H9 (cell line): ENCODE data around the gene PPP1R14B. TPM values are rescaled to one million over a fixed set of nuclear protein-coding genes. Genes with fewer than 3 reads are reported as not detected.

ENCODE experiments used
- DNase-seq: peaks from one replicate; pipeline ENCODE4 v3.0.0-alpha.2; 2017
- H2AFZ ChIP-seq: one replicate; pipeline ENCODE4 v1.6.1; 2013; ENCODE audit warnings: mild to moderate bottlenecking, low read length, control low read depth, moderate library complexity
- H2AK5ac ChIP-seq: 2 replicates; pipeline ENCODE4 v1.6.1; 2013; ENCODE audit warnings: low read length, control low read depth, mixed read lengths; ENCODE audit not compliant: insufficient read length
- H2BK120ac ChIP-seq: one replicate; pipeline ENCODE4 v1.6.1; 2013; ENCODE audit warnings: low read depth, mild to moderate bottlenecking, low read length, control low read depth, inconsistent platforms; ENCODE audit not compliant: poor library complexity, severe bottlenecking
- H2BK12ac ChIP-seq: 2 replicates; pipeline ENCODE4 v1.6.1; 2013; ENCODE audit warnings: low read length, control low read depth, mixed read lengths, low read depth; ENCODE audit not compliant: insufficient read length
- H2BK15ac ChIP-seq: 2 replicates; pipeline ENCODE4 v1.6.1; 2013; ENCODE audit warnings: low read depth, low read length, control low read depth
- H2BK20ac ChIP-seq: one replicate; pipeline ENCODE4 v1.6.1; 2013; ENCODE audit warnings: low read depth, mild to moderate bottlenecking, low read length, control low read depth, inconsistent platforms; ENCODE audit not compliant: poor library complexity, severe bottlenecking
- H2BK5ac ChIP-seq: 2 replicates; pipeline ENCODE4 v1.6.1; 2013; ENCODE audit warnings: low read length, control low read depth, mixed read lengths; ENCODE audit not compliant: insufficient read length
- H3K14ac ChIP-seq: 2 replicates; pipeline ENCODE4 v1.6.1; 2013; ENCODE audit warnings: low read length, control low read depth; ENCODE audit not compliant: insufficient read depth
- H3K18ac ChIP-seq: 2 replicates; pipeline ENCODE4 v1.6.1; 2013; ENCODE audit warnings: low read depth, mild to moderate bottlenecking, mixed read lengths, low read length, control low read depth; ENCODE audit not compliant: insufficient read length
- H3K23ac ChIP-seq: 2 replicates; pipeline ENCODE4 v1.6.1; 2013; ENCODE audit warnings: low read length, control low read depth, mixed read lengths, low read depth; ENCODE audit not compliant: insufficient read length
- H3K23me2 ChIP-seq: 2 replicates; pipeline ENCODE4 v1.6.1; 2013; ENCODE audit warnings: low read depth, mild to moderate bottlenecking, mixed read lengths, low read length, control low read depth; ENCODE audit not compliant: insufficient read length, poor library complexity, severe bottlenecking
- H3K27ac ChIP-seq: 2 replicates; pipeline ENCODE4 v1.5.1; 2013; ENCODE audit warnings: low read length, control low read depth, mixed read lengths, low read depth; ENCODE audit not compliant: insufficient read length
- H3K27me3 ChIP-seq: 2 replicates; pipeline ENCODE4 v1.6.1; 2013; ENCODE audit warnings: low read length, control low read depth, inconsistent platforms; ENCODE audit not compliant: insufficient read depth
- H3K4ac ChIP-seq: 2 replicates; pipeline ENCODE4 v1.6.1; 2013; ENCODE audit warnings: low read depth, mild to moderate bottlenecking, control low read depth, inconsistent platforms, low read length, moderate library complexity
- H3K4me1 ChIP-seq: 2 replicates; pipeline ENCODE4 v1.6.1; 2013; ENCODE audit warnings: low read length, control low read depth, inconsistent platforms; ENCODE audit not compliant: insufficient read depth
- H3K4me2 ChIP-seq: 2 replicates; pipeline ENCODE4 v1.6.1; 2013; ENCODE audit warnings: low read length, control low read depth, mixed read lengths; ENCODE audit not compliant: insufficient read length, insufficient read depth
- H3K56ac ChIP-seq: 2 replicates; pipeline ENCODE4 v1.6.1; 2013; ENCODE audit warnings: low read depth, mild to moderate bottlenecking, mixed read lengths, low read length, control low read depth; ENCODE audit not compliant: insufficient read length
- H3K79me1 ChIP-seq: 2 replicates; pipeline ENCODE4 v1.6.1; 2013; ENCODE audit warnings: low read depth, mild to moderate bottlenecking, moderate library complexity, low read length, control low read depth, inconsistent platforms; ENCODE audit not compliant: insufficient read depth, poor library complexity, severe bottlenecking
- H3K79me2 ChIP-seq: 2 replicates; pipeline ENCODE4 v1.6.1; 2013; ENCODE audit warnings: low read length, control low read depth, inconsistent platforms; ENCODE audit not compliant: insufficient read depth
- H3K9ac ChIP-seq: 2 replicates; pipeline ENCODE4 v1.6.1; 2013; ENCODE audit warnings: low read length, control low read depth, mixed read lengths; ENCODE audit not compliant: insufficient read length; ENCODE audit errors: extremely low read depth
- H3K9me3 ChIP-seq: one replicate; pipeline ENCODE4 v1.6.1; 2013; ENCODE audit warnings: low read depth, low read length, inconsistent platforms; ENCODE audit not compliant: control insufficient read depth
- H3T11ph ChIP-seq: one replicate; pipeline ENCODE4 v1.6.1; 2013; ENCODE audit warnings: mild to moderate bottlenecking, low read length, control low read depth, inconsistent platforms
- H4K20me1 ChIP-seq: one replicate; pipeline ENCODE4 v1.6.1; 2013; ENCODE audit not compliant: control insufficient read depth, insufficient read length, insufficient read depth
- H4K5ac ChIP-seq: 2 replicates; pipeline ENCODE4 v1.6.1; 2013; ENCODE audit warnings: low read depth, mild to moderate bottlenecking, mixed read lengths, low read length, control low read depth; ENCODE audit not compliant: insufficient read length
- H4K8ac ChIP-seq: replicated peaks from 2 replicates; pipeline ENCODE4 v1.6.1; 2013; ENCODE audit warnings: low read length, control low read depth, mixed read lengths, low read depth; ENCODE audit not compliant: insufficient read length
- H4K91ac ChIP-seq: 2 replicates; pipeline ENCODE4 v1.6.1; 2013; ENCODE audit warnings: low read depth, mild to moderate bottlenecking, moderate library complexity, mixed read lengths, low read length, control low read depth; ENCODE audit not compliant: insufficient read length
- H3K27ac Mint-ChIP-seq, 3 experiments: 2 replicates in 2 of 3; 3 replicates in 1 of 3; pipeline ENCODE4 v1.8.0; 2020 to 2021; ENCODE audit warnings: mixed read lengths in 3 of 3, mild to moderate bottlenecking in 1 of 3, moderate library complexity in 1 of 3
- H3K27me3 Mint-ChIP-seq: 2 replicates; pipeline ENCODE4 v1.8.0; 2021; ENCODE audit warnings: low read depth, mild to moderate bottlenecking, moderate library complexity, mixed read lengths
- H3K36me3 Mint-ChIP-seq, 3 experiments: 2 replicates in 2 of 3; 3 replicates in 1 of 3; pipeline ENCODE4 v1.8.0; 2020 to 2021; ENCODE audit warnings: low read depth in 3 of 3, mixed read lengths in 3 of 3; ENCODE audit not compliant: insufficient read depth in 1 of 3
- H3K4me1 Mint-ChIP-seq, 2 experiments: 2 replicates each; pipeline ENCODE4 v1.8.0; 2020; ENCODE audit warnings: mixed read lengths in 2 of 2
- H3K4me3 Mint-ChIP-seq, 2 experiments: 2 replicates in 1 of 2; 3 replicates in 1 of 2; pipeline ENCODE4 v1.8.0; 2020 to 2021; ENCODE audit warnings: mild to moderate bottlenecking in 2 of 2, mixed read lengths in 2 of 2, moderate library complexity in 1 of 2
- H3K9me3 Mint-ChIP-seq, 2 experiments: 2 replicates in 1 of 2; 3 replicates in 1 of 2; pipeline ENCODE4 v1.8.0; 2020; ENCODE audit warnings: mild to moderate bottlenecking in 2 of 2, mixed read lengths in 2 of 2, moderate library complexity in 1 of 2
- CTCF ChIP-seq: fragments of 200-600 bp; sonication (generic); conservative IDR thresholded peaks from 3 replicates; pipeline ENCODE4 v1.8.0; 2021; ENCODE audit warnings: antibody characterized with exemption, mild to moderate bottlenecking
- WGBS: extraction: QIAGEN DNeasy Blood & Tissue Kit; methylation state at CpG from one replicate; pipeline ENCODE4 v1.1.7; 2013; ENCODE audit warnings: missing lambda C conversion rate, low lambda C conversion rate, mixed read lengths; ENCODE audit not compliant: insufficient read length; ENCODE audit errors: extremely low coverage; 5-methylcytosine and 5-hydroxymethylcytosine counted together
- total RNA-seq: library from RNA; stranded (reverse); gene quantifications from 2 replicates; pipeline ENCODE4 v1.2.1, GENCODE V29; 2021

The PPP1R14B gene
- total RNA-seq, 1 experiment from 2014 or later = 358 TPM

- Histone ChIP-seq H3K14ac (no peak overlapping the region), H4K91ac (peak overlapping the region; percentile 32), H3T11ph (no peak overlapping the region), H2BK120ac (no peak overlapping the region), H3K79me1 (no peaks in the 10 kb centered on the region), H2BK12ac (no peak overlapping the region), H3K27me3 (no peaks in the 10 kb centered on the region), H2AK5ac (no peak overlapping the region), H3K9me3 (no peaks in the 10 kb centered on the region), H4K5ac (no peak overlapping the region), H4K20me1 (no peaks in the 10 kb centered on the region), H2AFZ (no peak overlapping the region), H3K4ac (no peak overlapping the region), H3K9ac (no peak overlapping the region), H2BK15ac (no peak overlapping the region), H3K23me2 (no peaks in the 10 kb centered on the region), H3K27ac (no peak overlapping the region), H2BK20ac (no peak overlapping the region), H2BK5ac (no peak overlapping the region), H3K4me2 (no peak overlapping the region), H3K23ac (no peak overlapping the region), H3K79me2 (no peaks in the 10 kb centered on the region), H3K18ac (no peak overlapping the region), H4K8ac (no peak overlapping the region), H3K4me1 (no peaks in the 10 kb centered on the region), H3K56ac (no peak overlapping the region)
- Mint-ChIP-seq H3K36me3 (peaks cover 3 to 52% (median 22%) of the 10 kb centered on the region in 3 experiments), H3K4me3 (no peak overlapping the region), H3K4me1 (peaks cover 3 to 4% of the 10 kb centered on the region in 2 experiments; a peak in 2 of 4 replicates), H3K9me3 (no peaks in the 10 kb centered on the region), H3K27me3 (no peaks in the 10 kb centered on the region; the same call in 1 of the 2 replicates), H3K27ac (peak overlapping the region in 2 of 3 experiments; percentile 13 to 25; a peak in 2 of 7 replicates)
- DNase-seq = no peak
- no peak for TF ChIP-seq CTCF
- no CpG with 5 or more reads among the region's 11 CpGs for WGBS
These were observed 28.0 kb downstream of the PPP1R14B start for GRCh38 chr11:64218628-64219353.
